ENCODE measurements around the gene NAA25.
A peak's percentile ranks its signal among the peaks of the same experiment; 100 is the strongest.
"Not testable (repeated sequence)": the region's sequence is repeated elsewhere in the genome, so short reads cannot be mapped to it uniquely, and the experiment has no call there.

NAA25 gene

DNA sequence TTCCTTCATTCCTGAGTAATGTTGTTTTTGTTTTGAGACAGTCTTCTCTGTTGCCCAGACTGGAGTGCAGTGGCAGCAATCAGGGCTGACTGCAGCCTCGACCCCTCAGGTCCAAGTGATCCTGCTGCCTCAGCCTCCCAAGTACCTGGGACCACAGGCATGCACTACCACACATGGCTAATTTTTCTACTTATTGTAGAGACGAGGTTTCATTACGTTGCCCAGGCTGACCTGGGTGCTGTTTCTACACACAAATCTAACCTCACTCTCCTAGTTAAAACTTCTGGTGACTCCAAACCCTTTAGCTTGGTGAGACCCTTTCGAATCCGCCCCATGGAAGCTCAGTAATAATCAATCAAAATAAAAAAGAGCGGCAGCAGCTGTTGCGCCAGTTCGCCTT is 96.9 kb downstream of the NAA25 start:
- Histone ChIP-seq H3K27me3 (ENCODE audit: insufficient read depth, low read depth, severe bottlenecking) (no peaks in the 10 kb centered on the region), H3K4me3 (ENCODE audit: low read depth, low read length) (peak overlapping the region; percentile 68), H3K9me3 (ENCODE audit: severe bottlenecking) (no peaks in the 10 kb centered on the region), H3K27ac (peak overlapping the region; percentile 97), H3K36me3 (peaks cover 31% of the 10 kb centered on the region)
- TF ChIP-seq, protein P1, sequence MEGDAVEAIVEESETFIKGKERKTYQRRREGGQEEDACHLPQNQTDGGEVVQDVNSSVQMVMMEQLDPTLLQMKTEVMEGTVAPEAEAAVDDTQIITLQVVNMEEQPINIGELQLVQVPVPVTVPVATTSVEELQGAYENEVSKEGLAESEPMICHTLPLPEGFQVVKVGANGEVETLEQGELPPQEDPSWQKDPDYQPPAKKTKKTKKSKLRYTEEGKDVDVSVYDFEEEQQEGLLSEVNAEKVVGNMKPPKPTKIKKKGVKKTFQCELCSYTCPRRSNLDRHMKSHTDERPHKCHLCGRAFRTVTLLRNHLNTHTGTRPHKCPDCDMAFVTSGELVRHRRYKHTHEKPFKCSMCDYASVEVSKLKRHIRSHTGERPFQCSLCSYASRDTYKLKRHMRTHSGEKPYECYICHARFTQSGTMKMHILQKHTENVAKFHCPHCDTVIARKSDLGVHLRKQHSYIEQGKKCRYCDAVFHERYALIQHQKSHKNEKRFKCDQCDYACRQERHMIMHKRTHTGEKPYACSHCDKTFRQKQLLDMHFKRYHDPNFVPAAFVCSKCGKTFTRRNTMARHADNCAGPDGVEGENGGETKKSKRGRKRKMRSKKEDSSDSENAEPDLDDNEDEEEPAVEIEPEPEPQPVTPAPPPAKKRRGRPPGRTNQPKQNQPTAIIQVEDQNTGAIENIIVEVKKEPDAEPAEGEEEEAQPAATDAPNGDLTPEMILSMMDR (IDR thresholded peaks at IDR 0.05; ENCODE audit: low read depth, low read length) = no peak
- DNase-seq = no peak

DNA sequence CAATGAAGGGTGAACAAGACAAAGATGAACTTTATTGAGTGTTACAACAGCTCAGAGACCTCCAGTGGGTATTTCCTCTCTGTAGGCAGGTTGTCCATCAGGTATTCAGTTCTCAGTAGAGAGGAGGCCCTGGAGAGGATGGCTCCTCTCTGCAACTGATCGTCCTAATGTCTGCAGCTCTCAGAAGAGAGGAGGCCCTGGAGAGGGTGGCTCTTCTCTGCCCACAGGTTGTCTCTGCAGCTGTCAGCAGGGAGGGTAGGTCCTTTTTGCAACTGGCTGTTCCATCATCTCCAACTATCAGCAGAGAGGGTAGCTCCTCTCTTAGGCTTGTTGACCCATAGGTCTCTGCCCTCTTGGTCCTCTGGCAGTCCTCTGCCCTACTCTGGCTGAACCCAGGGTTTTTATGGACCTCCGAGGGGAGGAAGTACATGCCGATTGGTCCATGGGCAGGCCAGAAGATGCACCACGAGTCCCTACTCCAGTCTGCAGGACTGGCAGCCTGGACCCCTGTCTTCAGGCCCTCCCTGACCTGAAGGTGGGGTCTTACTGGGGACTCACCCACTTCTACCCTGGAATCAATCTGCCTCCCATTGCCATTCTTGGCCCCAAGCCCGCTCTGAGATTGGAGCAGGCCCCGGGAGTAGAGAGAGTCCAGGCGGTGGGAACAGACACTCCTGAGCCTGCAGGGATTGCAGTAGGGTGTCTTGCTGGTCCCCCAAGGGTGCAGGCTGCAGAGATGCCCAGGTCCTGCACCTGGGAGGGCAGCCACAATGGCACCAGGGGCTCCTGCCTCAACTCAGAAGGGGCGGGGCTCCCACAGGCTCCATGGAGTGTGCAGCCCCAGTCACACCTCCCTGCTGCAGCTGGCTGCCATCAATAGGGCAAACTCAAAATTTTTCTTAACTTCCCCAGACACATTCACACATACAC is 97.9 kb downstream of the NAA25 start:
- no peak for DNase-seq
- Histone ChIP-seq H3K27me3 (ENCODE audit: insufficient read depth, low read depth, severe bottlenecking) (no peaks in the 10 kb centered on the region), H3K9me3 (ENCODE audit: severe bottlenecking) (no peaks in the 10 kb centered on the region), H3K4me3 (ENCODE audit: low read depth, low read length) (no peak overlapping the region), H3K27ac (no peak overlapping the region), H3K36me3 (peaks cover 21% of the 10 kb centered on the region)
- TF ChIP-seq, protein P1 (IDR thresholded peaks at IDR 0.05; ENCODE audit: low read depth, low read length) = no peak

DNA sequence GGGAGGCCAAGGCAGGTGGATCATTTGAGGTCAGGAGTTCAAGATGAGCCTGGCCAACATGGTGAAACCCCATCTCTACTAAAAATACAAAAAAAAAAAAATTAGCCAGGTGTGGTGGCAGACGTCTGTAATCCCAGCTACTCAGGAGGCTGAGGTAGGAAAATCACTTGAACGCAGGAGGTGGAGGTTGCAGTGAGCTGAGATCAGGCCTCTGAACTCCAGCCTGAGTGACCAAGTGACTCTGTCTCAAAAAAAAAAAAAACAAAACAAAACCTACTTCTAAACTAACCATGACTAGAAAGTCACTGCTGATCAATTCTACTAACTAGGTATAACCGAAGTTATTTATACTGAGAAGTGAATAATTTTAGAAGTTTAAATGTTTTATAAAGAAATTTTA is 99.0 kb downstream of the NAA25 start:
- H3K27me3 ChIP-seq (ENCODE audit: insufficient read depth, low read depth, severe bottlenecking); H3K27ac ChIP-seq; DNase-seq; H3K9me3 ChIP-seq (ENCODE audit: severe bottlenecking); H3K4me3 ChIP-seq (ENCODE audit: low read depth, low read length): not testable (repeated sequence)
- H3K36me3 ChIP-seq = peaks cover 10% of the 10 kb centered on the region

DNA sequence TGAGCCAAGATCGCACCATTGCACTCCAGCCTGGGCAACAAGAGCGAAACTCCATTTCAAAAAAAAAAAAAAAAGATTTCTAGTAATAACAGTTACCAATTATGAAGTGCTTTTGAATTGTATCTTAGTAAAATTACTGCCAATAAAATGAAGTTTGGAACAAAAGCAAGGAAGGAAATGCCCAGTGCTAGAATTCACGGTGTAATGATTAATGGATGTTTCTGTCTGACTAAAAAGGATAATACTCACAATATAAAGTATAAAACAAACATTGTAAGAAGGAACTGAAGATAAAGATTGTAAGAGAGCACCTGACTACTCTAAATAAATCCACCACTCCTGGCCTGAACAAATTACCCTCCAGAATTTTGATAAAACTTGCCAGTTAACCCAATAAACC is 99.7 kb downstream of the NAA25 start:
- TF ChIP-seq, protein P1 (IDR thresholded peaks at IDR 0.05; ENCODE audit: low read depth, low read length) = no peak
- Histone ChIP-seq H3K4me3 (ENCODE audit: low read depth, low read length) (no peak overlapping the region), H3K36me3 (peaks cover 6% of the 10 kb centered on the region), H3K9me3 (ENCODE audit: severe bottlenecking) (no peaks in the 10 kb centered on the region), H3K27ac (no peak overlapping the region), H3K27me3 (ENCODE audit: insufficient read depth, low read depth, severe bottlenecking) (no peaks in the 10 kb centered on the region)
- no peak for DNase-seq

DNA sequence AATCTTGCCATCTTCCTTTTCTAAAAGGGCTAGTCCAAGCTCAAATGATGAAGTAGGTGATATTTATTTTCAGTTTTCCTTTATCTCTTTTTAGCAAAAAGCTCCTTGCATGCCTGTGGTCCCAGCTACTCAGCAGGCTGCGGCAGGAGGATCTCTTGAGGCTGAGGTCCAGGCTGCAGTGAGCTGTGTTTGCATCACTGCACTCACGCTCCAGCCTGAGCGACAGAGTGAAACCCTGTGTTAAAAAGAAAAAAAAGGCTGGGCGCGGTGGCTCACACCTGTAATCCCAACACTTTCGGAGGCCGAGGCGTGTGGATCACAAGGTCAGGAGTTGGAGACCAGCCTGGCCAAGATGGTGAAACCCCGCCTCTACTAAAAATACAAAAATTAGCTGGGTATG is 100.6 kb downstream of the NAA25 start:
- Histone ChIP-seq H3K36me3 (no peaks in the 10 kb centered on the region; the same call in none of the 2 replicates), H3K4me3 (ENCODE audit: low read depth, low read length) (no peak overlapping the region), H3K27ac (no peak overlapping the region), H3K27me3 (ENCODE audit: insufficient read depth, low read depth, severe bottlenecking) (no peaks in the 10 kb centered on the region), H3K9me3 (ENCODE audit: severe bottlenecking) (no peaks in the 10 kb centered on the region)
- TF ChIP-seq, protein P1 (IDR thresholded peaks at IDR 0.05; ENCODE audit: low read depth, low read length) = no peak
- DNase-seq = no peak

DNA sequence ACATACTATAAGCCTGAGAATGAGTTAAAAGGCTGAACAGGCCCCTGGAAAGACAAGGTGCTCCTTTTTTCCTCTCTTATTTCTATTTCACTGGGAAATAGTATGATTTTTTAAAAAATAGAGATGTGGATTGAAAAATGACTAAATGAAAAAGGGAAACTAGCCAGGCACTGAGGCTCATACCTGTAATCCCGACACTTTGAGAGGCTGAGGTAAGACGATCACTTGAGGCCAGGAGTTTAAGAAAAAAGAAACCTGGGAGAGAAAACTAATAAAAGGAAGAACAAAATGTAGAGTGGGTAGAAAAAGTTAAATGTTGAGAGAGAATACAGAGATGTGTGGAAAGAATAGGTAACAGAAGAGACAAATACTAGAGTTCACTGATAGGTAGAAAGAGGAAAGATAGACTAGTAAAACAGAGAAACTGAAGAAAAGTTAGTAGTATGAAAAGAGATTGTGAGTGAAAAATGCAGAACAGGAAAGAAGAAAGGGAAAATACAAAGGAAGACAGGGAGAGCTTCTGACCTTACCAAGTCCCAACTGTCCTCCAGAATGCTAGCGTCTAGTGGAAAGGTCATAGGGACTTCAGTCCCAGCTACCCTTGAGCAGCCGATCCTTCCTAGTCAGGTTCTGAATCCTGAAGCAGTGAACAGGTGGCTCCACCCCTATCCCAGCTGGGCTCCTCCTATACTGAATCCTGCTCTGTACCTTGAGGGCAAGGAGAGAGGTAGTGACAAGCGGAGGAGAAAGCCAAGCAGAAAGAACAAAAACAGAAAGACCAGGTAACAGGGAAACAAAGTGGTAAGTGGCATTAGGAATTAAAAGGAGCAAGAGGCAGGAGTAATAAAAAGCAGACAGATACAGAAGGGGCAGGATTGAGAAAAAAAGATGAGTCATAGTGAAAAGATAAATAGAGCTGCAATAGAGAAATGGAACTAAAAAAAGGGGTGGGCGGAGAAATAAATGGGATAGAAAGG is 102.9 kb downstream of the NAA25 start:
- no peak overlapping the region for H3K27ac ChIP-seq

More for the DNA sequence above, 102.9 kb downstream of the NAA25 start:
- peak; percentile 39 for DNase-seq
- Histone ChIP-seq H3K27me3 (ENCODE audit: insufficient read depth, low read depth, severe bottlenecking) (no peaks in the 10 kb centered on the region), H3K4me3 (ENCODE audit: low read depth, low read length) (no peak overlapping the region), H3K36me3 (no peaks in the 10 kb centered on the region; the same call in 1 of the 2 replicates), H3K9me3 (ENCODE audit: severe bottlenecking) (no peaks in the 10 kb centered on the region)
- TF ChIP-seq, protein P1 (IDR thresholded peaks at IDR 0.05; ENCODE audit: low read depth, low read length) = no peak

Data from WERI-Rb-1 (cell line).